NCI-H2171 treated with DMSO at 0.1 percent for 48 hours (cell line): ENCODE results near the gene STX12.
"Not testable (repeated sequence)": the region's sequence is repeated elsewhere in the genome, so short reads cannot be mapped to it uniquely, and the experiment has no call there.

ENCODE experiments used
- DNase-seq: peaks from one replicate; lab custom pipeline; 2025; lab: John Stamatoyannopoulos, UW

Gene STX12

GRCh38 chr1:27830621-27831440 lies 57.8 kb downstream of the STX12 start, which contains the start of gene PPP1R8:
PPP1R8 (plus strand) TSS chr1:27830782; CDS start chr1:27830836, 54 bp downstream.
- DNase-seq: peak; percentile 97

- DNase-seq: no peak
Observed at GRCh38 chr1:27831568-27832410, 58.8 kb downstream of the STX12 start.

- DNase-seq: no peak
Observed at GRCh38 chr1:27832762-27833161, 59.7 kb downstream of the STX12 start.

GRCh38 chr1:27833470-27833869 lies 60.5 kb downstream of the STX12 start:
- no peak for DNase-seq

- no peak for DNase-seq
Observed at GRCh38 chr1:27835046-27835445, 62.0 kb downstream of the STX12 start.

- no peak for DNase-seq
Observed at GRCh38 chr1:27835501-27835900, 62.5 kb downstream of the STX12 start.

- no peak for DNase-seq
Observed at GRCh38 chr1:27849951-27850350, 76.9 kb downstream of the STX12 start.

- DNase-seq: no peak
Observed at GRCh38 chr1:27855085-27855484, 82.1 kb downstream of the STX12 start.

GRCh38 chr1:27856561-27857343 lies 83.7 kb downstream of the STX12 start:
- DNase-seq: no peak

GRCh38 chr1:27857552-27857951 lies 84.5 kb downstream of the STX12 start:
- DNase-seq: not testable (repeated sequence)

GRCh38 chr1:27858072-27858948 lies 85.3 kb downstream of the STX12 start:
- DNase-seq: peak; percentile 85

- no peak for DNase-seq
Observed at GRCh38 chr1:27858949-27859576, 86.0 kb downstream of the STX12 start.

- no peak for DNase-seq
Observed at GRCh38 chr1:27861436-27861835, 88.4 kb downstream of the STX12 start.

- DNase-seq: no peak
Observed at GRCh38 chr1:27862004-27862403, 89.0 kb downstream of the STX12 start.

- DNase-seq: no peak
Observed at GRCh38 chr1:27862671-27863537, 89.9 kb downstream of the STX12 start.

GRCh38 chr1:27863538-27863915 lies 90.5 kb downstream of the STX12 start:
- DNase-seq: no peak

- DNase-seq: no peak
Observed at GRCh38 chr1:27864264-27864895, 91.4 kb downstream of the STX12 start.

- no peak for DNase-seq
Observed at GRCh38 chr1:27865821-27866220, 92.8 kb downstream of the STX12 start.

GRCh38 chr1:27868556-27868931 lies 95.5 kb downstream of the STX12 start:
- DNase-seq: no peak
